ENCODE data around the gene ACAP3.

The ACAP3 gene

DNA sequence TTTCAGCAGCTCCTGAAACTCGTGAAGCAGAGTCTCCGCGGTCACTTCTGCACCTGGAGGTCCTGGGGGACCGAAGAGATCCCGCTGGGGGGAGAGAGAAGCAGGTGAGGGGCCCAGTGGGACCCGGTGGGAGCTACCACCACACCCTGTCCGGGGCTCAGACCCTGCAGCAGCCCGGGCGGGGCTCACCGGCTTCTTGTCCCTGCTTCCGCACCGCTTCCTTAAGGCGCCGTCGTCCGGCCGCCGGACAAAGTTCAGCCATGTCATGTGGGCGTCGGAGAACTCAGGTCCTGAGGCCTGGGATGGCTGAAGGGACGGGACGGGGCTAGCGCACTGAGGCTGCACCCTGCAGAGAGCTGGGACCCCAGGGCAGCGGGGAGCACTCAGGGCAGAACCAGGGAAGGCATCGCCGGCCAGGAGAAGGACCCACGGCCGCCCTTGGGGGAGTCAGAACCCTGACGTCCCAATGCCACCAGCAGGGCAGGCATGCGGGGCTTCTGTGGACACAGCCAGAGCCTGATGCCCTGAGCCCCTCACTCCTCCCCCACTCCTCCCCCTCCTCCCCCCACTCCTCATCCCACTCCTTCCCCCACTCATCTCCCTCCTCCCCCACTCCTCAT lies 63.4 kb downstream of the ACAP3 start:
- no peak for DNase-seq (ENCODE audit: low spot score)

DNA sequence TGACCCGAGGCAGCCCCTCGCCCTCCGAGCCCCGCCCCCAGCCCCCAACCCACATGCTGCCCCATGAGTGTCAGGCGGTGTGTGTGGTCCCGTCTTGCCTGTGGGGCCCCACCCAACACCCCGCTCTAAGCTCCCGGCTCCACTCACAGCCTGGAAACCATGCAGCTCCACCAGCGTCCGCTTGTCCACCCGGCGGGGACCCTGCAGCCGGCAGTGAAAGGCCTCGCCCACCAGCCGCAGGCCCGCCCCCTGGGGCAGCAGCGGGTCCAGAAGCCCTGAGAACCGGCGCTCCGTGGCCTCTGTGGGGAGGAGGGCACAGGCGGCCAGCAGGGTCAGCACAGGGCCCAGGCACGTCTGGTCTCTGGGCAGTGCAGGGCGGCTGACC lies 63.9 kb downstream of the ACAP3 start:
- no peak for DNase-seq (ENCODE audit: low spot score)

DNA sequence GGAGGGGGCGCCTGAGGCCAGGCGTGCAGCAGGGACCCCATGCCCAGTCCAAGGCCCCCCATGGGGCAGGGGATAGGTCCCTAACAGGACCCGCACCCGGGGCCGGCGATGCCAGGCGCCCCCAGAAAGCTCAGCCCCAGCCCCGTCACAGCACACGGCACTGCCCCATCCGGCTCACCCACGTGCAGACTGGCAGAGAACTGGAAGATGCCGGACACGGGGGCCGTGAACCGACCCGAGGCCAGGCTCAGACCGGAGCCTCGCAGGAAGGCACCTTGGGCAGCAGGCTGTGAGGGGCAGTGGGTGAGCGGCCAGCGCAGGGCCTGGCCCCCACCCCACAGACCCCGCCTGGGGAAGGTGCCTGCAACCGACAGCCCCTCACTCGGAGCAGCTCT lies 64.5 kb downstream of the ACAP3 start:
- DNase-seq (ENCODE audit: low spot score) = no peak

DNA sequence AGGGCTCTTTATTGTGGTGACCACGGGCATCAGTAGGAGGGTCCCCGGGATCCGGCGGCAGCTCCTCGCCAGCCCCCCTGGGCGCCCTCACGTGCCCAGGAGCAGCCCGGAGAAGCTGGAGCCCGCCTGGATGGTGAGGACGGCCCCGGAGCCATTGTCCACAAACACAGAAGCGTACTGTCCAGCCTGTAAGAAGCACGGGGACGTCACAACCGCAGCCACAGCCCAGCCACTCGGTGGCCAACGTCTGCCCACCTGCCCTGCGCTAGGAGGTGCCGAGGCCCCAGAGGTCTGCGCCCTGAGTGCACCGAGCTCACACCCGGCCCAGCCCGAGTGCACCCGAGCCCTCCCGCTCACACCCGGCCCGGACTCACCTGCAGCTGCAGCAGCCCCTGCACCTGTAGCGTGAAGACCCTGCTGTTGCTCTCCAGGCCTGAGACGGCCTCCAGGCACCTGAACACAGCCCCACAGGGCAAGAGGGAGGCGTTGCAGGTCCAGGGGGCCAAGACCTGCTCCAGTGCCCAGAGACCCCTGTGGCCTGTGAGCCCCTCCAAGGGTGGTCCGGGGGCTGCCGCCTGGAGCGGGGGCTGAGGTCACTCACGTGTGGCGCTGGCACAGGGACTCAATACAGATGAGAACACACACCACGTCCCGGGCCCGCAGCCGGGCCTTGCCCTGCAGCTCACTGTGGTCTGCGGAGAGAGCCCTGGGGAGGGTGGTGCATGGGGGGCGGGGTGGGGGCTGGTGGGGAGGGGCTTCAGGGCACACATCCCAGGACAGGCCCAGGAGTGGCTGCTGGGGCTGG lies 65.1 kb downstream of the ACAP3 start:
- DNase-seq (ENCODE audit: low spot score) = no peak
